GM21825 (cell line): Measurements from ENCODE around the gene IZUMO1.

Source experiments
- ATAC-seq: cut with Tn5 transposase; IDR thresholded peaks from one replicate; pipeline ENCODE4 v1.9.1; 2021; ENCODE audit warnings: mild to moderate bottlenecking, moderate library complexity; ENCODE audit not compliant: unreplicated experiment

IZUMO1 gene

GRCh38 chr19:48757741-48758144 lies 11.0 kb upstream of the IZUMO1 start:
- no peak for ATAC-seq

GRCh38 chr19:48757089-48757675 lies 10.5 kb upstream of the IZUMO1 start:
- no peak for ATAC-seq

GRCh38 chr19:48756686-48757085 lies 10.0 kb upstream of the IZUMO1 start:
- ATAC-seq, result no peak

- ATAC-seq, result no peak
Observed at GRCh38 chr19:48756212-48756611, 9.5 kb upstream of the IZUMO1 start.

GRCh38 chr19:48755787-48756186 lies 9.1 kb upstream of the IZUMO1 start:
- no peak for ATAC-seq

GRCh38 chr19:48755084-48755641 lies 8.5 kb upstream of the IZUMO1 start, which contains the start of gene FGF21:
Gene FGF21, plus strand, starts transcription at chr19:48755524. Its CDS starts 713 bp downstream, at chr19:48756237.
- ATAC-seq, result no peak

GRCh38 chr19:48752496-48753365 lies 6.0 kb upstream of the IZUMO1 start, which contains the start of gene FUT1:
Gene FUT1, minus strand, starts transcription at chr19:48752641. Its CDS starts 1,360 bp downstream, at chr19:48751281.
- no peak for ATAC-seq

- no peak for ATAC-seq
Observed at GRCh38 chr19:48751845-48752495, 5.3 kb upstream of the IZUMO1 start.

GRCh38 chr19:48750771-48751504 lies 4.2 kb upstream of the IZUMO1 start:
- ATAC-seq, result no peak

GRCh38 chr19:48750351-48750750 lies 3.6 kb upstream of the IZUMO1 start:
- no peak for ATAC-seq

GRCh38 chr19:48749571-48750198 lies 3.0 kb upstream of the IZUMO1 start:
- ATAC-seq, result no peak

GRCh38 chr19:48746110-48746509 lies 599 bp downstream of the IZUMO1 start:
- no peak for ATAC-seq

GRCh38 chr19:48745208-48745995 lies 1.3 kb downstream of the IZUMO1 start:
- no peak for ATAC-seq

GRCh38 chr19:48742096-48742495 lies 4.6 kb downstream of the IZUMO1 start:
- no peak for ATAC-seq

GRCh38 chr19:48741129-48741999 lies 5.3 kb downstream of the IZUMO1 start:
- no peak for ATAC-seq

- no peak for ATAC-seq
Observed at GRCh38 chr19:48740164-48740972, 6.3 kb downstream of the IZUMO1 start, which contains the start of gene RASIP1. Gene RASIP1, minus strand, starts transcription at chr19:48740610. Its CDS starts 328 bp downstream, at chr19:48740282.

- ATAC-seq, result no peak
Observed at GRCh38 chr19:48739404-48740163, 7.1 kb downstream of the IZUMO1 start.
